SJSA1 (cell line): ENCODE results near the gene NXT2. TPM values are rescaled to one million over a fixed set of nuclear protein-coding genes. Genes with fewer than 3 reads are reported as not detected.
"Not testable (repeated sequence)": the region's sequence is repeated elsewhere in the genome, so short reads cannot be mapped to it uniquely, and the experiment has no call there.

Source experiments
- DNase-seq, 2 experiments: peaks; one replicate each; pipeline ENCODE4 v3.0.0-alpha.2; 2015 to 2020; ENCODE audit warnings: low spot score in 2 of 2, low read depth in 1 of 2
- H3K27ac ChIP-seq: fragments of 250-450 bp; sonication (Bioruptor Pico); 2 replicates; pipeline ENCODE4 v1.5.1; 2020; ENCODE audit warnings: mild to moderate bottlenecking, moderate library complexity
- H3K27me3 ChIP-seq: fragments of 250-450 bp; sonication (Bioruptor Pico); replicated peaks from 2 replicates; pipeline ENCODE4 v1.5.1; 2020; ENCODE audit warnings: mild to moderate bottlenecking, moderate library complexity
- H3K36me3 ChIP-seq: fragments of 250-450 bp; sonication (Bioruptor Pico); 2 replicates; pipeline ENCODE4 v1.5.1; 2020; ENCODE audit warnings: mild to moderate bottlenecking
- H3K4me1 ChIP-seq: fragments of 250-450 bp; sonication (Bioruptor Pico); replicated peaks from 2 replicates; pipeline ENCODE4 v1.6.1; 2021; ENCODE audit warnings: mild to moderate bottlenecking
- H3K4me3 ChIP-seq: fragments of 250-450 bp; sonication (Bioruptor Pico); 2 replicates; pipeline ENCODE4 v1.5.1; 2020; ENCODE audit warnings: mild to moderate bottlenecking
- H3K9me3 ChIP-seq: fragments of 250-450 bp; sonication (Bioruptor Pico); replicated peaks from 2 replicates; pipeline ENCODE4 v1.5.1; 2020; ENCODE audit warnings: mild to moderate bottlenecking
- total RNA-seq: library from RNA; depleted of rRNA; stranded (reverse); fragments of >200 nt; shearing (Covaris generic); gene quantifications from 2 replicates; pipeline ENCODE4 v1.2.3, GENCODE V29; 2014; rRNA removed

The NXT2 gene
- 11.5 and 20.1 TPM in 2 replicates for total RNA-seq

DNA sequence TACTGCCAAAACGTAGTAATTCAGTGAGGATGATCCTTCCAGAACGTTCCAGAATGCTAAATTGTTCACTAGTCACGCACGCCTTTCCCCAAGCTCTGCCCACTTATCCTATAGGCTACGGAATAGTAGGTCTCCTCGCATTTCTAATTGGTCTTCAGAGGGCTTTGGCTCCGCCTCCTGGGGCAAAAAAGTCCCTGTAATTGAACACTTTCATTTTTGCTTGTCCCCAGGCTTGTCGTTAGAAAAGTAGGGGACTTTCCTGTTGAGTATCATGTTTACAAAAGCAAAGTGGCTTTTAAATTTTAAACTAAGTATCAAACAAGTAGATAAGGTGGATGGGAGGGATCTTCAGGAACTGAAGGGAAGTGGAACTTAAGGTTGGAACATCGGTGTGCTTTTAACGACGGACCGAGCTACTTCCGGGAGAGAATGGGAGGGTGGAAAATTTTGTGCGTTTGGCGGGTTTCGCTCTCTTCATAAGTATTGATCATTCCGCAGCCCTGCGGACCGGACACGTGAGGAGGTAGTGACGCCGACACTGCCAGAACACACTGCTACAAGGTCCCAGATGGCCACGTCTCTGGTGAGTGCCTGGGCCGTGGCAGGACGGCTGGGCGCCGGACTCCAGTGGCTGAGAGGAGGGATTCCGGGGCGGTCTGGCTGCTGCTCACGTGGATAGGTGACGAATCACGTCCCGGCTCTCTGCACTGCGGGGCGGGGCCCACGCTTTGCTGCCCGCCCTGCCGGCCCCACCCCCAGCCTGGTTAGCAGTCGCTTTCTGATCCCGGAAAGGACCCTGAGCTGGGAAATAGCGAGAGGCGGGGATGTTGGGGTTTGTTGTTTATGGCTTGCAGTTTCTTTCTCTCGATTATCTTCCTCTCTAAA is at the start of gene NXT2:
TSS of gene NXT2 (plus strand) at position 406 of the 885 bp plus-strand sequence. CDS start at position 569, 163 bp downstream.
- Histone ChIP-seq H3K4me1 (peaks cover 4% of the 10 kb centered on the region; the same call in 1 of the 2 replicates), H3K36me3 (no peaks in the 10 kb centered on the region), H3K27me3 (no peaks in the 10 kb centered on the region), H3K9me3 (no peaks in the 10 kb centered on the region), H3K4me3 (peak within 1 kb of the TSS; percentile 66), H3K27ac (peak within 1 kb of the TSS; percentile 89)
- DNase-seq: peak; percentile 90 to 93

- DNase-seq: no peak
- H3K4me1 ChIP-seq: no peaks in the 10 kb centered on the region
These were observed 49.0 kb upstream of the NXT2 start for GRCh38 chrX:109487640-109488039.

GRCh38 chrX:109489174-109489573 is 47.5 kb upstream of the NXT2 start:
- Histone ChIP-seq H3K27me3 (no peaks in the 10 kb centered on the region), H3K4me3 (no peak overlapping the region), H3K36me3 (no peaks in the 10 kb centered on the region)

More at GRCh38 chrX:109487640-109488039, 49.0 kb upstream of the NXT2 start:
- Histone ChIP-seq H3K27ac (no peak overlapping the region), H3K36me3 (no peaks in the 10 kb centered on the region), H3K9me3 (no peaks in the 10 kb centered on the region), H3K4me3 (no peak overlapping the region), H3K27me3 (no peaks in the 10 kb centered on the region)

DNA sequence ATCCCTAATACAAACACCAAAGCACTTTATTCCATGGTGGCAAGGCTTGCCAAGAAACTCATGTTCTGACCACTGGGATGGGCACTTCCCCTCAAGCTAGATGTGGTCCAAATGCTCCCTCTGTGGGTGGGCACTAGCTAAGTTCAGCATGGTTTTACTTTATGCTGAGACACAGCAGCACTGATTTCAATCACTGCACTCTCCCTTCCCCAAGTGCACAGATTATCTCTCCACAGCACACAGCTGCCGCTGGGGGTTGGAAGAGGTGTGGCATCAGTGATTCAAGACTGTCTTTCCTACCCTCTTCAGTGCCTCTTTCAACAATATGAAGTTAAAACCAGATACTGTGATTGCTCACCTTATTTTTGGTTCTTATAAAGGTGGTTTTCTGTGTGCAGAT is 38.2 kb upstream of the NXT2 start:
- no peak overlapping the region for H3K27ac ChIP-seq
- H3K4me3 ChIP-seq: no peak overlapping the region
- H3K36me3 ChIP-seq: no peaks in the 10 kb centered on the region
- no peaks in the 10 kb centered on the region for H3K9me3 ChIP-seq
- no peaks in the 10 kb centered on the region for H3K27me3 ChIP-seq
- DNase-seq: no peak
- no peaks in the 10 kb centered on the region for H3K4me1 ChIP-seq

More at GRCh38 chrX:109489174-109489573, 47.5 kb upstream of the NXT2 start:
- DNase-seq: no peak
- Histone ChIP-seq H3K9me3 (no peaks in the 10 kb centered on the region), H3K27ac (no peak overlapping the region), H3K4me1 (no peaks in the 10 kb centered on the region)

GRCh38 chrX:109501176-109501575 is 35.5 kb upstream of the NXT2 start:
- H3K4me1 ChIP-seq: no peaks in the 10 kb centered on the region
- no peak overlapping the region for H3K4me3 ChIP-seq
- no peak overlapping the region for H3K27ac ChIP-seq
- H3K27me3 ChIP-seq: no peaks in the 10 kb centered on the region
- no peak for DNase-seq
- no peaks in the 10 kb centered on the region for H3K9me3 ChIP-seq
- no peaks in the 10 kb centered on the region for H3K36me3 ChIP-seq

GRCh38 chrX:109508915-109509314 is 27.7 kb upstream of the NXT2 start:
- Histone ChIP-seq H3K4me1 (no peaks in the 10 kb centered on the region), H3K9me3 (no peaks in the 10 kb centered on the region), H3K4me3 (no peak overlapping the region), H3K27me3 (no peaks in the 10 kb centered on the region; the same call in 1 of the 2 replicates), H3K27ac (no peak overlapping the region), H3K36me3 (no peaks in the 10 kb centered on the region)
- no peak for DNase-seq

- H3K4me3 ChIP-seq: no peak overlapping the region
- no peaks in the 10 kb centered on the region; the same call in 1 of the 2 replicates for H3K27me3 ChIP-seq
- H3K27ac ChIP-seq: no peak overlapping the region
- DNase-seq: no peak
- no peaks in the 10 kb centered on the region for H3K36me3 ChIP-seq
- H3K9me3 ChIP-seq: no peaks in the 10 kb centered on the region
- no peaks in the 10 kb centered on the region for H3K4me1 ChIP-seq
These were observed 25.5 kb upstream of the NXT2 start for GRCh38 chrX:109511113-109511512.

DNA sequence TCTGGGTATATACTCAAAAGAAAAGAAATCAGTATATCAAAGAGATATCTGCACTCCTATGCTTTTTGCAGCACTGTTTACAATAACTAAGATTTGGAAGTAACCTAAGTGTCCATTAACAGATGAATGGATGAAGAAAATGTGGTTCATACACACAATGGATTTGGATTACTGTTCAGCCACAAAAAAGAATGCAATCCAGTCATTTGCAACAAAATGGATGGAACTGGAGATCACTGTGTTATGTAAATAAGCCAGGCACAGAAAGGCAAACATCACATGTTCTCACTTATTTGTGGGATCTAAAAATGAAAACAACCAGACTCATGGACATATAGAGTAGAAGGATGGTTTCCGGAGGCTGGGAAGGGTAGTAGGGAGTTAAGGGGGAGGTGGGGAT is 17.6 kb upstream of the NXT2 start:
- H3K9me3 ChIP-seq: no peaks in the 10 kb centered on the region
- H3K27me3 ChIP-seq: no peaks in the 10 kb centered on the region
- H3K4me3 ChIP-seq: no peak overlapping the region
- H3K36me3 ChIP-seq: no peaks in the 10 kb centered on the region
- no peak overlapping the region for H3K27ac ChIP-seq
- DNase-seq: no peak
- H3K4me1 ChIP-seq: no peaks in the 10 kb centered on the region

GRCh38 chrX:109533005-109533404 is 3.6 kb upstream of the NXT2 start:
- H3K9me3 ChIP-seq: no peaks in the 10 kb centered on the region
- peaks cover 4% of the 10 kb centered on the region; the same call in 1 of the 2 replicates for H3K4me1 ChIP-seq
- no peak overlapping the region for H3K4me3 ChIP-seq
- H3K27me3 ChIP-seq: no peaks in the 10 kb centered on the region
- H3K27ac ChIP-seq: no peak overlapping the region
- DNase-seq: no peak
- H3K36me3 ChIP-seq: no peaks in the 10 kb centered on the region

DNA sequence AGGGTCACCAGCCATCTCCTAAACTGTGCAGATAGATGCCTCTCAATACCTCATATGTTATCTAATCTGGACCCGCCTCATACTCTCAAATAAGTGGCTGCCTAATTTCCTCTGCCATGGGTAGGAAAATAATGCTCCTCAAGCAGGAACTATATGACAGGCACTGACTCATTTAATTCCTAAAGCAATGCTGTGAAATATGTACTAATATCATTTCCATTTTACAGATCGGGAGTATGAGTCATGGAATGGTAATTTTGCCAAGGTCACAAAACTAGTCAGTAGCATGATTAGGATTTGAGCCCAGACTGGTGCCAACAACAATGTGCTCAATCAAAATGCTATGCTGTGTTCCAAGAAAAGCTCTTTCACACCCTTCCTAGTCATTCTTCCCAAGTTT is 3.0 kb upstream of the NXT2 start:
- no peak for DNase-seq
- Histone ChIP-seq H3K36me3 (no peaks in the 10 kb centered on the region), H3K4me3 (no peak overlapping the region), H3K4me1 (peaks cover 4% of the 10 kb centered on the region; the same call in 1 of the 2 replicates), H3K27me3 (no peaks in the 10 kb centered on the region), H3K27ac (no peak overlapping the region), H3K9me3 (no peaks in the 10 kb centered on the region)

DNA sequence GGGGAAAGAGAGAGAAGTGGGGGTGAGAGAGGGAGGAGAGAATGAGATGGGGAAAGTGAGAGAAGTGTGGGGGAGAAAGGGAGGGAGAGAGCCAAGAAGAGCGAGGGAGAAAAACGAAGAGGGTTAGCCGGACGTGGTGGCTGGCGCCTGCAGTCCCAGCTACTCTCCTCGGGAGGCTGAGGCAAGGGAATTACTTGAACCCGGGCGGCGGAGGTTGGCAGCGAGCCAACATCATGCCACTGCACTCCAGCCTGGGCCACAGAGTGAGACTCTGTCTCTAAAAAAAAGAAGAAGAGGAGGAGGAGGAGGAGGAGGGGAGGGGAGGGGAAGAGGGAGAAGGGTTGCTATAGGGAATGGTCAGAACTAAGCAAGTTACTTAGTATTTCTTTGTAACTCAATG is 1.7 kb upstream of the NXT2 start:
- no peaks in the 10 kb centered on the region for H3K9me3 ChIP-seq

GRCh38 chrX:109535578-109535977 is 1.1 kb upstream of the NXT2 start:
- DNase-seq: no peak
- Histone ChIP-seq H3K27me3 (no peaks in the 10 kb centered on the region), H3K36me3 (no peaks in the 10 kb centered on the region), H3K27ac (no peak overlapping the region), H3K4me1 (peaks cover 4% of the 10 kb centered on the region; the same call in 1 of the 2 replicates), H3K9me3 (no peaks in the 10 kb centered on the region), H3K4me3 (no peak overlapping the region)

More for the DNA sequence above, 1.7 kb upstream of the NXT2 start:
- Histone ChIP-seq H3K27me3 (no peaks in the 10 kb centered on the region), H3K4me3 (no peak overlapping the region), H3K27ac (no peak overlapping the region), H3K36me3 (no peaks in the 10 kb centered on the region), H3K4me1 (peaks cover 4% of the 10 kb centered on the region; the same call in 1 of the 2 replicates)
- DNase-seq: no peak

DNA sequence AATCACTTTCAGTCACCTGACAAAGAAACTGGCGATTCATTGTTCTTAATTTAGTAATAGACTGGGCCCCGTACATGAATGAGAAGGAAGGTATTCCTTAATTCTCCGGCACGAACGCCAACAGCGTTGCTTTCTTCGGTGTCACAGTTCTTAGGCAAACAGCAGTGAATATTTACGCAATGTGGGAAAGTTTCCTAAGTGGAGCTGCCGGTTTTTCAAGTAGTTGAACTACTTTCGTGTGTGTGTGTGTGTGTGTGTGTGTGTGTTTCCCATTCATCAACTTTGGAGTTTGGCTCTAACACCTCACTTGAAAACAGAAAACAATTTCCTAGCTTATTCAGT is 651 bp downstream of the NXT2 start:
- Histone ChIP-seq H3K4me3 (peak overlapping the region; percentile 66), H3K9me3 (no peaks in the 10 kb centered on the region), H3K4me1 (peaks cover 4% of the 10 kb centered on the region; the same call in 1 of the 2 replicates), H3K27me3 (no peaks in the 10 kb centered on the region), H3K27ac (peak overlapping the region; percentile 89), H3K36me3 (no peaks in the 10 kb centered on the region)
- DNase-seq: no peak

- not testable (repeated sequence) for DNase-seq, H3K9me3 ChIP-seq, H3K36me3 ChIP-seq, H3K27ac ChIP-seq, H3K27me3 ChIP-seq, H3K4me1 ChIP-seq, H3K4me3 ChIP-seq
These were observed 2.4 kb downstream of the NXT2 start for GRCh38 chrX:109539007-109539406.
